ENCODE results near the gene KLHL40.

The KLHL40 gene

GRCh38 chr3:42653560-42654330 is 31.6 kb upstream of the KLHL40 start, which contains the start of gene ZBTB47:
TSS of gene ZBTB47 (plus strand) at chr3:42653697. CDS start at chr3:42658356, 4,659 bp downstream.
- H3K36me3 Mint-ChIP-seq = peaks cover 6 to 10% of the 10 kb centered on the region in 2 donors
- peak; percentile 2 to 11 for ATAC-seq (replicated peaks)

DNA sequence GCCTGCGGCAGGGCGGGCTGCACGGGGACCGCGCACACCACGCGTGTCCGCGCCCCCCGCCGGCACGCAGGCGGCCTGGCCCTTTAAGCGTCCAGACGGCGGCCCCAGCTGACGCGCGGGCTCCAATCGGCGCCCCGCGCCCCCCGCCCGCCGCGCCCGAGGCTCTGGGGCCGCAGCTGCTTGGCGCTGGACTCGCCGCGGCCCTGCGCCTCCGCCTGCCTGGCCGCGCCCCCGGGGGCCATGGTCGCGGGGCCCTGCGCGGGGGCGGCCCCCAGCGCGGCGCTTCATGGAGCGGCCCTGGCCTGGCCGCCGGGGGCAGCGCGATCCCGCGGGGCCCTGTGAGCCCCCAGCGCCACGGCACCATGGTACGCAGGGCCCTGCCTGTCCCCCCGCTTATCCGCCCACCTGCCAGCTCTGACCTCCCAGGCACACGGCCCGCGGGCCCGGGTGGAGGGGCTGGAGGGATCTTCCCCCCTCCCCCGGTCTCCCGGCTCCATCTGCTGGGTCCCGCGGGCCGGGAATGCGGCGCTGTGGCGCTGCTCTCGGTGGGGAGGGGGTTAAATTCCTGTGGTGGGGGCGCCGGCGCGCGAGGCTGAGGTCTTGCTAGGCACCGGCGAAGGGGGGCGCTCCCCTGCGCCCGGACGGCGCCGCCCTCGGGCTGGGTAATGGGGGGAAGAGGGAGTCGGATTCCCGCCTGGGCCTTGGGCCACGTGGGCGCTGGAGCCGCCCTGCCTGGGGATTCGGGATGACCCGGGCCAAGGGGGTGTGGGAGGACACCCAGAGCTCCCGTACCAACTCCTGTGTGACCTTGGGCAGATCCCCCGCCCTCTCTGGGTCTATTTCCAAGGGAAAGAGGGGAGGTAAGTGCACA is 30.8 kb upstream of the KLHL40 start:
- peaks cover 20 to 22% of the 10 kb centered on the region in 2 donors for H3K27me3 Mint-ChIP-seq
- H3K4me3 Mint-ChIP-seq = peak overlapping the region in 1 of 2 donors; percentile 58
- DNase-seq (no peak), ATAC-seq (replicated peaks) (peak; percentile 44 to 59)
- H3K9me3 Mint-ChIP-seq = no peaks in the 10 kb centered on the region
- H3K4me1 Mint-ChIP-seq = peaks cover 15 to 33% of the 10 kb centered on the region in 2 donors
- peaks cover 2% of the 10 kb centered on the region in 2 donors for H3K36me3 Mint-ChIP-seq
- H3K27ac Mint-ChIP-seq = no peak overlapping the region

More at GRCh38 chr3:42653560-42654330, 31.6 kb upstream of the KLHL40 start, which contains the start of gene ZBTB47:
- Mint-ChIP-seq H3K27me3 (peaks cover 20 to 22% of the 10 kb centered on the region in 2 donors), H3K9me3 (no peaks in the 10 kb centered on the region), H3K27ac (peak within 1 kb of the TSS; percentile 83), H3K4me3 (peak within 1 kb of the TSS; percentile 87 to 90), H3K4me1 (peaks cover 15 to 30% of the 10 kb centered on the region in 2 donors)
- DNase-seq = no peak

- DNase-seq = no peak
- Mint-ChIP-seq H3K9me3 (no peaks in the 10 kb centered on the region), H3K4me1 (peaks cover 14 to 33% of the 10 kb centered on the region in 2 donors), H3K27me3 (peaks cover 20 to 22% of the 10 kb centered on the region in 2 donors), H3K27ac (no peak overlapping the region), H3K36me3 (no peaks in the 10 kb centered on the region), H3K4me3 (peak overlapping the region; percentile 8 to 58)
- no peak for ATAC-seq (replicated peaks)
Measured at GRCh38 chr3:42655331-42655888, 29.9 kb upstream of the KLHL40 start.

DNA sequence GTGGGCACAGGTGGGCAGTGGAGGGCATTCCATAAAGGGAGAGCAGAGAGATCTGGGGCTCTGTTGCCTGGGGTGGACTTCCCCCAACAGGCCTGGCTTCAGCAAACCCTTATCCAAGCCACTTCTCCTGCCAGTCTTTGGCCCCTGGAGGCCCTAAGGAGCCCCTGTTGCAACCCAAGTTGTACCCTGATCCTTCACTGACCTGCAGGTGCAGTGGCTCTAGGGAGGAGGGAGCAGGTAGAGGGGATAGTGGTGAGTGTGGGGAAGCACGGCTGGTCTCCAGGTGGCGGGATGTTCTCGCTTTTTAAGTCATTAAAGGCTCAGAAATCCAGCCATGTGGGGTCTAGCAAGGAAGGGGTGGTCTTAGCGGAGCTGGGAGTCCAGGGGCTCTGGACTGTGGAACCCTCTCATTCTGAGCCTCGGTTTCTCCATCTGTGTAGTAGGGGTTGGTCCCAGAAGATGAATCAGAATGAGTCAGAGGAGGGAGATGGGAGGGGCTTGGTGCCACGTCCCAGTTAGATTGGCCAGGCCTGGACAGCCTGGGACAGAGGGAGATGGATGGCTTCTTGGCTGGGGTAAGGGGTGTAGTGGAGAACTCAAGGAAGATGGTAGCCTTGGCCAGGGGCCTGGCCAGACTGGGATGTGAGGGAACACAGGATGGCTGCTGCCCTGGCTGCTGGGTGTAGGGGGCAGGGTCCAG is 29.2 kb upstream of the KLHL40 start:
- DNase-seq = no peak
- Mint-ChIP-seq H3K27ac (peak overlapping the region; percentile 44), H3K4me1 (peaks cover 14 to 33% of the 10 kb centered on the region in 2 donors), H3K4me3 (no peak overlapping the region), H3K27me3 (peaks cover 20 to 22% of the 10 kb centered on the region in 2 donors), H3K9me3 (no peaks in the 10 kb centered on the region), H3K36me3 (no peaks in the 10 kb centered on the region)
- no peak for ATAC-seq (replicated peaks)

DNA sequence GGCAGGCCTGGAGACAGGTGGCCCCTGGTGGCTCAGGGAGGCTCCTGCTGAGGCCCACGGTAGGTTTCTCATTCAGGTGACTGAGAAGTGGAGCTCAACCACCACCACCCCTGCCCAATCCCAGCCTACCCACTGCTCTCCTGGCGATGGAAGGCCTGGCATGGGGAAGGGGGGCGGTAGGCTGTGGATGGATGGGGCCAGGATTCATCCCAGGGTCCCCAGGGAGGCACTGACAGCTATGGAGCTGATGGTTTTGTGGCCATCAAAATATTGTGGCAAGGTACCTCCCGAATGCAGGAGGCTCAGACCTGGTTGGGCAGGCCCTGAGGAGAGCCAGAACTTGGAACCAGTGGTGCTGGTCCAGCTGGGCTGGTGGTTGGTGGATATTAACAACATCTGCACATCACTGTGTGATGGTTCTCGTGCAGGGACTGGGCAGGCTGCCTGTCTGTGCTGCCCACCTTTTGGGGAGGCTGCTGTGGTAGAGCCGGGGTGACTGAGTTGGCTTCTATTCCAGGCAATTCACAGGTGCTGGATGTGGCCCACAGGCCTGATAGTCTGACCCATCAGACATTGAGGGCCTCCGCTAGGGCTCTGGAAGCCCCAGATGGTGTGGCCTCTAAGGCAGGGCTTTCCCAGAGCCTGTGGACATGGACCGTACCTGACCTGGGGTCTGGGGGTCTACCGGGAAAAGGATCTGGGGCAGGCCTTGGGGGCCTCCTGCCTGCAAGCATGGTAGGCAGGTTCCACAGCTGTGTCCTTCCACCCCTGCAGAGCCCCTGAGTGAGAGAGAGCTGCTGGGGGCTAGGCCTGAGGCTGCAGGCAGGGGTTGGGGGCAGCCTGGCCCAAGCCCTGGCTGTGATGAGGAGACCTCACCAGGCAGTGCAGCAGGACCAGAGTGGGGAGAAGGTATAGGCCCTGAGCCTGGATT is 28.4 kb upstream of the KLHL40 start:
- H3K36me3 Mint-ChIP-seq = no peaks in the 10 kb centered on the region
- ATAC-seq (replicated peaks) = no peak

GRCh38 chr3:42657675-42658074 is 27.7 kb upstream of the KLHL40 start:
- ATAC-seq (replicated peaks) (no peak), DNase-seq (no peak)
- peaks cover 12 to 13% of the 10 kb centered on the region in 2 donors for H3K27me3 Mint-ChIP-seq
- H3K4me1 Mint-ChIP-seq = peaks cover 8 to 20% of the 10 kb centered on the region in 2 donors
- no peaks in the 10 kb centered on the region for H3K9me3 Mint-ChIP-seq
- H3K36me3 Mint-ChIP-seq = no peaks in the 10 kb centered on the region
- H3K4me3 Mint-ChIP-seq = no peak overlapping the region
- no peak overlapping the region for H3K27ac Mint-ChIP-seq

More for the DNA sequence above, 28.4 kb upstream of the KLHL40 start:
- Mint-ChIP-seq H3K4me3 (no peak overlapping the region), H3K4me1 (peaks cover 13 to 27% of the 10 kb centered on the region in 2 donors), H3K27me3 (peaks cover 19 to 21% of the 10 kb centered on the region in 2 donors), H3K27ac (no peak overlapping the region), H3K9me3 (no peaks in the 10 kb centered on the region)
- no peak for DNase-seq

DNA sequence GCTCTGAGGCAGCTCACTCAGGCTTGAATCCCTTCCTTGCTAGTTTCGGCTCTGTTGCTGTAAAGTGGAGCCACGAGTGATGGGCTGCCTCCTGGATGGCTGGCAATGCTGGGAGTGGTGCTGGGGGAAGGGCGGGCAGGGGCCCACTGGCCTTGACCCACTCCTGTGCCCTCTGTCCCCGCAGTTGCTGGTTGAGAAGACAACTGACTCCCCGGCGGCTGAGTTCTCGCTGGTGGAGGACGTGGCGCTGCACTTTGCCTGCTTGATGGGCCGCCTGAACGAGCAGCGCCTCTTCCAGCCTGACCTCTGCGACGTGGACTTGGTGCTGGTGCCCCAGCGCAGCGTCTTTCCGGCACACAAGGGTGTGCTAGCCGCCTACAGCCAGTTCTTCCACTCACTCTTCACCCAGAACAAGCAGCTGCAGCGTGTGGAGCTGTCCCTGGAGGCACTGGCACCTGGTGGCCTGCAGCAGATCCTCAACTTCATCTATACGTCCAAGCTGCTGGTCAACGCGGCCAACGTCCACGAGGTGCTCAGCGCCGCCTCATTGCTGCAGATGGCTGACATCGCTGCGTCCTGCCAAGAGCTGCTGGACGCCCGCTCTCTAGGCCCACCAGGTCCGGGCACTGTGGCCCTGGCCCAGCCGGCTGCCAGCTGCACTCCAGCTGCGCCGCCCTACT is 27.1 kb upstream of the KLHL40 start:
- no peak overlapping the region for H3K4me3 Mint-ChIP-seq

DNA sequence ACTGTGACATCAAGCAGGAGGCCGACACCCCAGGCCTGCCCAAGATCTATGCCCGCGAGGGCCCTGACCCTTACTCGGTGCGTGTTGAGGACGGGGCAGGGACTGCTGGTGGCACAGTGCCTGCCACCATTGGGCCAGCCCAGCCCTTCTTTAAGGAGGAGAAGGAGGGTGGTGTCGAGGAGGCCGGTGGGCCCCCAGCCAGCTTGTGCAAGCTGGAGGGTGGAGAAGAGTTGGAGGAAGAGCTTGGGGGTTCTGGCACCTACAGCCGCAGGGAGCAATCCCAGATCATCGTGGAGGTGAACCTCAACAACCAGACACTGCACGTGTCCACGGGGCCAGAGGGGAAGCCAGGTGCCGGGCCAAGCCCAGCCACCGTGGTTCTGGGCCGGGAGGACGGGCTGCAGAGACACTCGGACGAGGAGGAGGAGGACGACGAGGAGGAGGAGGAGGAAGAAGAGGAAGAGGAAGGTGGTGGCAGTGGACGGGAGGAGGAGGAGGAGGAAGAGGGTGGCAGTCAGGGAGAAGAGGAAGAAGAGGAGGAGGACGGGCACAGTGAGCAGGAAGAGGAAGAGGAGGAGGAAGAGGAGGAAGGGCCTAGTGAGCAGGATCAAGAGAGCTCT is 26.5 kb upstream of the KLHL40 start:
- peaks cover under 1 to 1% of the 10 kb centered on the region in 2 donors for H3K27me3 Mint-ChIP-seq
- ATAC-seq (replicated peaks) (no peak), DNase-seq (no peak)
- no peak overlapping the region for H3K4me3 Mint-ChIP-seq
- H3K36me3 Mint-ChIP-seq = no peaks in the 10 kb centered on the region
- no peaks in the 10 kb centered on the region for H3K9me3 Mint-ChIP-seq
- H3K4me1 Mint-ChIP-seq = peaks cover 8 to 15% of the 10 kb centered on the region in 2 donors
- no peak overlapping the region for H3K27ac Mint-ChIP-seq

More for the DNA sequence above, 27.1 kb upstream of the KLHL40 start:
- DNase-seq (no peak), ATAC-seq (replicated peaks) (no peak)
- Mint-ChIP-seq H3K4me1 (peaks cover 6 to 15% of the 10 kb centered on the region in 2 donors), H3K27me3 (peaks cover 7 to 8% of the 10 kb centered on the region in 2 donors), H3K9me3 (no peaks in the 10 kb centered on the region), H3K36me3 (no peaks in the 10 kb centered on the region), H3K27ac (no peak overlapping the region)

- DNase-seq (no peak), ATAC-seq (replicated peaks) (no peak)
- Mint-ChIP-seq H3K27me3 (no peaks in the 10 kb centered on the region), H3K4me1 (peaks cover 11 to 17% of the 10 kb centered on the region in 2 donors), H3K36me3 (no peaks in the 10 kb centered on the region), H3K27ac (no peak overlapping the region), H3K4me3 (no peak overlapping the region), H3K9me3 (no peaks in the 10 kb centered on the region)
Measured at GRCh38 chr3:42659451-42660130, 25.7 kb upstream of the KLHL40 start.

DNA sequence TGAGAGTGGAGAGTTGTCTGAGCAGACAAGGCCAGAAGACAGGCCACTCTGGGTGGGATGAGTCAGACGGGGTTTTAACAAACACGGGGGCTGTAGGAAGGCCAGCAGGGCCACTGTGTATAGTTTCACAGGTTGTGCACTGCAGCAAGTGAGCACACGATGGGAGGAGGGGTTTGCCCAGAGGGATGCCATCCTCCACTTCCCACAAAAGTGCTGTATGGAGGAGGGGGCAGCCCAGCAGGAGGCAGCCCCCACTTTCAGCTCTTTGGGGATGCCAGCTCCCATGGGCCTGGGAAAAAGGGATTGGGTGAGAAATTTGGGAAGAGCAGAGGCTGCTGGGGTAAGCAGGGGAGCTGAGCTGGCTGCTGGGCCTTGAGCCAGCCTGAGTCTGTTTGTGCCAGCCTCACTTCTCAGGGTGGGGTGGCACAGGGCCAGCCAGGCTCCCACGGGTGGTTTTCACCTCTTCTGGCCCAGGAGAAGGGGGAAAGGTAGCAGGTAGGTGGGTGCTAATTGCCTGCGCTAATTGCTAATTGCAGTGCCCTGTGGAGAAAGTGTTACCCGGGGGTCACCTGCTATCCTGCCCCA is 25.1 kb upstream of the KLHL40 start:
- ATAC-seq (replicated peaks) (no peak), DNase-seq (no peak)
- Mint-ChIP-seq H3K4me1 (peaks cover 11 to 17% of the 10 kb centered on the region in 2 donors), H3K36me3 (no peaks in the 10 kb centered on the region), H3K4me3 (no peak overlapping the region), H3K27me3 (no peaks in the 10 kb centered on the region), H3K9me3 (no peaks in the 10 kb centered on the region), H3K27ac (no peak overlapping the region)

- Mint-ChIP-seq H3K9me3 (no peaks in the 10 kb centered on the region), H3K27me3 (no peaks in the 10 kb centered on the region), H3K36me3 (no peaks in the 10 kb centered on the region), H3K4me1 (peaks cover 11 to 17% of the 10 kb centered on the region in 2 donors), H3K4me3 (no peak overlapping the region), H3K27ac (no peak overlapping the region)
- ATAC-seq (replicated peaks) = no peak
- no peak for DNase-seq
Measured at GRCh38 chr3:42660898-42661297, 24.4 kb upstream of the KLHL40 start.

Measured in stimulated activated naive B cell treated with anti-CD40 and anti-IgM and Interleukin-4, amounts not matched to agents 10 μg/mL and 1 μg/mL and 100 μg/mL, for 72 hours (primary cell).